HEK293 (cell line): ENCODE measurements around the gene ACTL6B.
A peak's percentile ranks its signal among the peaks of the same experiment; 100 is the strongest.

Experiments used
- CTCF ChIA-PET: fragments of 350-600 bp; formaldehyde crosslinking; extraction: SDS; loops from one replicate; lab custom pipeline; 2021; ENCODE audit warnings: antibody characterized with exemption; lab: Yijun Ruan, JAX
- POLR2A ChIA-PET: fragments of 300-600 bp; formaldehyde crosslinking; extraction: SDS; loops from one replicate; lab custom pipeline; 2020; ENCODE audit warnings: antibody characterized with exemption, inconsistent platforms; lab: Yijun Ruan, JAX
- H3K27ac ChIP-seq: fragments of 200-500 bp; sonication (Bioruptor generic); 2 replicates; pipeline ENCODE4 v1.5.1; 2014; ENCODE audit warnings: low read depth, low read length, control low read depth, inconsistent platforms; ENCODE audit errors: extremely low read depth
- H3K36me3 ChIP-seq, 2 experiments: fragments of 200-500 bp in 1 of 2; sonication (Bioruptor generic) in 1 of 2; 1 replicate in 1 of 2; 2 replicates in 1 of 2; pipeline ENCODE4 v1.5.1; 2014 to 2017; ENCODE audit warnings: inconsistent platforms in 2 of 2, low read length in 2 of 2; ENCODE audit not compliant: control insufficient read depth in 2 of 2, insufficient read depth in 1 of 2
- H3K4me1 ChIP-seq: fragments of 200-500 bp; sonication (Bioruptor generic); 2 replicates; pipeline ENCODE4 v1.5.1; 2014; ENCODE audit warnings: mild to moderate bottlenecking, low read length, inconsistent platforms; ENCODE audit not compliant: control insufficient read depth, insufficient read depth
- H3K4me3 ChIP-seq: 2 replicates; pipeline ENCODE4 v1.5.1; 2011; ENCODE audit warnings: low read depth, mild to moderate bottlenecking, control low read depth, low read length, moderate library complexity
- H3K9me3 ChIP-seq: fragments of 200-500 bp; sonication (Bioruptor generic); 2 replicates; pipeline ENCODE4 v1.5.1; 2014; ENCODE audit warnings: low read depth, low read length, inconsistent platforms; ENCODE audit not compliant: control insufficient read depth, insufficient read depth
- KLF7 ChIP-seq: fragments of 450-650 bp; formaldehyde crosslinking; IDR thresholded peaks from 2 replicates; pipeline ENCODE4 v1.5.1; 2016; ENCODE audit warnings: missing biosample characterization, missing genetic modification characterization, borderline replicate concordance
- MZF1 ChIP-seq: fragments of 450-650 bp; formaldehyde crosslinking; IDR thresholded peaks from 2 replicates; pipeline ENCODE4 v1.5.1; 2017; ENCODE audit warnings: missing biosample characterization, missing genetic modification characterization, borderline replicate concordance
- PRDM1 ChIP-seq: fragments of 450-650 bp; formaldehyde crosslinking; IDR thresholded peaks from 2 replicates; pipeline ENCODE4; 2016; ENCODE audit warnings: missing biosample characterization, missing genetic modification characterization
- PRDM6 ChIP-seq: fragments of 450-650 bp; formaldehyde crosslinking; IDR thresholded peaks from 2 replicates; pipeline ENCODE4 v1.5.1; 2017; ENCODE audit warnings: missing biosample characterization, missing genetic modification characterization
- WT1 ChIP-seq: fragments of 450-650 bp; formaldehyde crosslinking; IDR thresholded peaks from 2 replicates; pipeline ENCODE4 v1.5.1; 2016; ENCODE audit warnings: missing biosample characterization, missing genetic modification characterization
- ZEB2 ChIP-seq: fragments of 450-650 bp; formaldehyde crosslinking; IDR thresholded peaks from 2 replicates; pipeline ENCODE4 v1.5.1; 2016; ENCODE audit warnings: missing biosample characterization, missing genetic modification characterization
- ZIC2 ChIP-seq: fragments of 450-650 bp; formaldehyde crosslinking; IDR thresholded peaks from 2 replicates; pipeline ENCODE4 v1.5.1; 2016; ENCODE audit warnings: missing biosample characterization, missing genetic modification characterization
- ZNF132 ChIP-seq: fragments of 450-650 bp; formaldehyde crosslinking; IDR thresholded peaks from 2 replicates; pipeline ENCODE4 v1.5.1; 2017; ENCODE audit warnings: missing biosample characterization, missing genetic modification characterization, borderline replicate concordance
- ZNF133 ChIP-seq: fragments of 450-650 bp; formaldehyde crosslinking; IDR thresholded peaks from 2 replicates; pipeline ENCODE4 v1.5.1; 2016; ENCODE audit warnings: missing biosample characterization, missing genetic modification characterization
- ZNF18 ChIP-seq: fragments of 450-650 bp; formaldehyde crosslinking; IDR thresholded peaks from 2 replicates; pipeline ENCODE4 v1.5.1; 2016; ENCODE audit warnings: missing biosample characterization, missing genetic modification characterization
- ZNF488 ChIP-seq: fragments of 450-650 bp; formaldehyde crosslinking; IDR thresholded peaks from 2 replicates; pipeline ENCODE4 v1.5.1; 2016; ENCODE audit warnings: missing biosample characterization, missing genetic modification characterization
- ZNF596 ChIP-seq: fragments of 450-650 bp; IDR thresholded peaks from 2 replicates; pipeline ENCODE4 v1.5.0; 2018; ENCODE audit warnings: missing biosample characterization, mild to moderate bottlenecking, missing genetic modification characterization, moderate library complexity
- ZNF600 ChIP-seq: fragments of 450-650 bp; formaldehyde crosslinking; IDR thresholded peaks from 2 replicates; pipeline ENCODE4 v1.5.1; 2016; ENCODE audit warnings: missing biosample characterization, missing genetic modification characterization
- ZNF843 ChIP-seq: fragments of 450-650 bp; formaldehyde crosslinking; IDR thresholded peaks from 2 replicates; pipeline ENCODE4 v1.5.1; 2016; ENCODE audit warnings: missing biosample characterization, missing genetic modification characterization
- ZSCAN18 ChIP-seq: fragments of 450-650 bp; formaldehyde crosslinking; IDR thresholded peaks from 2 replicates; pipeline ENCODE4 v1.5.1; 2016; ENCODE audit warnings: missing biosample characterization, missing genetic modification characterization

The ACTL6B gene

GRCh38 chr7:100685631-100686145 is 29.4 kb upstream of the ACTL6B start (continued):
- no peak for TF ChIP-seq ZNF596 (tag by site-specific recombination)
- no peak for TF ChIP-seq PRDM6 (tag by site-specific recombination)
- no peak for TF ChIP-seq ZSCAN18 (tag by site-specific recombination)
- TF ChIP-seq ZEB2: no peak
- no peak for TF ChIP-seq ZNF488 (tag by site-specific recombination)
- TF ChIP-seq ZNF18 (tag by site-specific recombination): no peak
- TF ChIP-seq ZNF843: no peak
- no peak for TF ChIP-seq WT1 (tag by site-specific recombination)

- H3K9me3 ChIP-seq: no peaks in the 10 kb centered on the region
- CTCF ChIA-PET: no interaction called here
- no peaks in the 10 kb centered on the region; the same call in 1 of the 2 replicates for H3K4me1 ChIP-seq
- TF ChIP-seq MZF1 (tag by site-specific recombination): no peak
- TF ChIP-seq PRDM1 (tag by site-specific recombination): peak; percentile 53; the same call in 1 of the 2 replicates
- TF ChIP-seq, all 188 proteins: peak for 1
- POLR2A ChIA-PET: interaction anchor here (1.2 kb wide), 1 partner anchor 21 kb away, joined by 3 read pairs; the partner anchor contains the start of gene POP7
- Histone ChIP-seq H3K4me3 (no peak overlapping the region), H3K36me3 (peaks cover 0 to 91% of the 10 kb centered on the region in 2 experiments; a peak in 2 of 3 replicates), H3K27ac (no peak overlapping the region)
Measured at GRCh38 chr7:100685049-100685605, 28.9 kb upstream of the ACTL6B start.

- TF ChIP-seq ZNF132 (tag by site-specific recombination): no peak
- TF ChIP-seq ZNF133: no peak
- peak; percentile 51; the same call in 1 of the 2 replicates for TF ChIP-seq ZNF600 (tag by site-specific recombination)
- no peak for TF ChIP-seq ZIC2 (tag by site-specific recombination)
- no peak for TF ChIP-seq KLF7 (tag by site-specific recombination)
- TF ChIP-seq, all 188 proteins: peak for 1
- Histone ChIP-seq H3K36me3 (peaks cover 0 to 94% of the 10 kb centered on the region in 2 experiments; a peak in 2 of 3 replicates), H3K27ac (no peak overlapping the region), H3K9me3 (no peaks in the 10 kb centered on the region), H3K4me1 (peaks cover 1% of the 10 kb centered on the region; the same call in 1 of the 2 replicates), H3K4me3 (no peak overlapping the region)
- CTCF ChIA-PET: interaction anchor here (0.6 kb wide), 1 partner anchor 216 kb away, joined by 3 read pairs; no protein-coding TSS in a partner anchor
- POLR2A ChIA-PET: interaction anchor here (1.2 kb wide), 1 partner anchor 21 kb away, joined by 3 read pairs; the partner anchor contains the start of gene POP7
Measured at GRCh38 chr7:100684534-100685042, 28.3 kb upstream of the ACTL6B start.
